Mucosa of stomach (tissue), 1 donor: ENCODE results near the gene CAB39L.

Experiments used
- H3K27me3 ChIP-seq: one replicate; pipeline ENCODE4 v1.7.0; 2013; ENCODE audit warnings: mild to moderate bottlenecking, low read length; ENCODE audit not compliant: control insufficient read depth, insufficient read depth
- H3K36me3 ChIP-seq: one replicate; pipeline ENCODE4 v1.7.0; 2013; ENCODE audit warnings: low read length; ENCODE audit not compliant: control insufficient read depth, insufficient read depth
- H3K4me1 ChIP-seq: one replicate; pipeline ENCODE4 v1.7.0; 2013; ENCODE audit warnings: mild to moderate bottlenecking, low read length; ENCODE audit not compliant: control insufficient read depth, insufficient read depth
- H3K4me3 ChIP-seq: one replicate; pipeline ENCODE4 v1.7.0; 2013; ENCODE audit warnings: low read length
- H3K9ac ChIP-seq: one replicate; pipeline ENCODE4 v1.7.0; 2013; ENCODE audit warnings: mild to moderate bottlenecking, low read length, moderate library complexity
- H3K9me3 ChIP-seq: one replicate; pipeline ENCODE4 v1.7.0; 2013; ENCODE audit warnings: mild to moderate bottlenecking, low read length, moderate library complexity; ENCODE audit not compliant: control insufficient read depth
- donor health status: Pancreatic carcinoma.

Gene CAB39L

GRCh38 chr13:49278211-49278610 lies 165.7 kb downstream of the CAB39L start:
- Histone ChIP-seq H3K9ac (no peak overlapping the region), H3K9me3 (no peaks in the 10 kb centered on the region), H3K27me3 (no peaks in the 10 kb centered on the region), H3K36me3 (no peaks in the 10 kb centered on the region), H3K4me3 (no peak overlapping the region), H3K4me1 (no peaks in the 10 kb centered on the region)

- Histone ChIP-seq H3K4me3 (no peak overlapping the region), H3K9me3 (no peaks in the 10 kb centered on the region), H3K4me1 (no peaks in the 10 kb centered on the region)
Measured at GRCh38 chr13:49272296-49272695, 171.6 kb downstream of the CAB39L start.

DNA sequence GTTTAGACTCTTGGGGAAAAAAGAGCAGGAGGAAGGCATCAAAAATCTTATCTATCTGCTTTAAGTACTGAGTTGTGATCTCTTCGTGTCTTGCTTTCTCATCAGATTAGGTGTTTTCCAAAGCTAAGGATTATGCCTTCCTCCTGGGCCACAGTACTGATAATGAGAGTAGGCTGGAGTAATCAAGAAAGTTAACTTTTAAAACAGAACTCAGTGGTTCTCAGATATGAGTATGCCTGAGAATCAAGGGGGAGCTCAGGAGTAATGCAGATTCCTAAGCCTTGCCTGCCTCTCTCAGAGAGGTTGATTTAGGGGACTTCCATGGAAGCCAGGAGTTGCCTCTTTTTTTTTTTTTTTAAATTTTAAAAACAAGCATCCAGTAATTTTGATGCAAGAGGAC lies 172.6 kb downstream of the CAB39L start:
- H3K9ac ChIP-seq = no peak overlapping the region
- no peaks in the 10 kb centered on the region for H3K9me3 ChIP-seq
- no peaks in the 10 kb centered on the region for H3K4me1 ChIP-seq
- H3K4me3 ChIP-seq = no peak overlapping the region
- no peaks in the 10 kb centered on the region for H3K36me3 ChIP-seq
- no peaks in the 10 kb centered on the region for H3K27me3 ChIP-seq

More at GRCh38 chr13:49272296-49272695, 171.6 kb downstream of the CAB39L start:
- no peaks in the 10 kb centered on the region for H3K36me3 ChIP-seq
- H3K27me3 ChIP-seq = no peaks in the 10 kb centered on the region
- H3K9ac ChIP-seq = no peak overlapping the region

DNA sequence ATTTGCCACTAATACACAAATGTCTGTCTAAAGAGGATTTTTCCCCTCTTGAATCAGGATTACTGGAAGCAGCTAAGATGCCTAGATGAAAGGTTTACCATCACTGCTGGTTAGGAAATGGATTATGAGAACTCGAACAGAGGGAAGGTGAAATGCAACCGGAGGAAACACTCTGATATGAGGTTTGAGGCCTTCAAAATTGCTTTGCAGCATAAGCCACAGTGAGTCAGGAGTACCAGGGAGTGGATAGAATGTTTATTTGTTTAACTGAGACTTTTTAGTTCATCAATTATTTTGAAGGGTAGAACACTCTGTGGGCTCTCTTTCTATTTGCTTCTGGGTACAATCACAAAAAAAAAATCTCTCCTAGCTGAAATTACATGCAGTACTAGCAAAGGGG lies 178.0 kb downstream of the CAB39L start:
- Histone ChIP-seq H3K4me1 (no peaks in the 10 kb centered on the region), H3K27me3 (no peaks in the 10 kb centered on the region), H3K36me3 (no peaks in the 10 kb centered on the region), H3K4me3 (no peak overlapping the region), H3K9ac (no peak overlapping the region), H3K9me3 (no peaks in the 10 kb centered on the region)

- Histone ChIP-seq H3K4me1 (no peaks in the 10 kb centered on the region), H3K9me3 (no peaks in the 10 kb centered on the region), H3K27me3 (no peaks in the 10 kb centered on the region), H3K36me3 (no peaks in the 10 kb centered on the region), H3K4me3 (no peak overlapping the region), H3K9ac (no peak overlapping the region)
Measured at GRCh38 chr13:49262634-49263033, 181.2 kb downstream of the CAB39L start.

DNA sequence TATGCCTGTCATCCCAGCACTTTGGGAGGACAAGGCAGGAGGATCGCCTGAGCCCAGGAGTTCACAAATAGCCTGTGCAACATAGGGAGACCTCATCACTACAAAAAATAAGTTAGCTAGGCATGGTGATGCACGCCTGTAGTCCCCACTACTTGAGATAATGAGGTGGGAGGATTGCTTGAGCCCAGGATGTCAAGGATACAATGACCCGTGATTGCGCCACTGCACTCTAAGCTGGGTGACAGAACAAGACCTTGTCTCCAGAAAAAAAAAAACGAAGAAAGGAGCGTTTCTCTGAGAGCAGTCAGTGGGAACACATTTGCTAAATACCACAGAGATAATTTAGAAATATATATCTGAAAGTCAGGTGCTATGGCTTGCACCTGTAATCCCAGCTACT lies 184.3 kb downstream of the CAB39L start:
- H3K9ac ChIP-seq = no peak overlapping the region
- no peaks in the 10 kb centered on the region for H3K27me3 ChIP-seq
- H3K4me1 ChIP-seq = no peaks in the 10 kb centered on the region
- H3K4me3 ChIP-seq = no peak overlapping the region
- no peaks in the 10 kb centered on the region for H3K9me3 ChIP-seq
- no peaks in the 10 kb centered on the region for H3K36me3 ChIP-seq
